KMS-11 (cell line): ENCODE measurements around the gene RPTOR.

ENCODE experiments used
- H2AFZ ChIP-seq: fragments of 200-600 bp; sonication (generic); 2 replicates; pipeline ENCODE4 v1.6.1; 2016; ENCODE audit warnings: antibody characterized with exemption, mixed run types, low read depth
- H3K27ac ChIP-seq: fragments of 200-600 bp; sonication (generic); 2 replicates; pipeline ENCODE4 v1.6.1; 2016; ENCODE audit warnings: mild to moderate bottlenecking, mixed run types
- H3K27me3 ChIP-seq: fragments of 200-600 bp; sonication (generic); 2 replicates; pipeline ENCODE4 v1.6.1; 2017; ENCODE audit warnings: mild to moderate bottlenecking, low read depth, mixed run types, moderate library complexity; ENCODE audit not compliant: insufficient read depth
- H3K36me3 ChIP-seq: fragments of 200-600 bp; sonication (generic); 2 replicates; pipeline ENCODE4 v1.6.1; 2017; ENCODE audit warnings: mild to moderate bottlenecking, mixed run types; ENCODE audit not compliant: insufficient read depth
- H3K4me1 ChIP-seq: fragments of 200-600 bp; sonication (generic); 2 replicates; pipeline ENCODE4 v1.6.1; 2016; ENCODE audit warnings: mild to moderate bottlenecking, low read depth, mixed run types; ENCODE audit not compliant: poor library complexity, severe bottlenecking
- H3K4me2 ChIP-seq: fragments of 200-600 bp; sonication (generic); 2 replicates; pipeline ENCODE4 v1.7.0; 2016; ENCODE audit warnings: mild to moderate bottlenecking, mixed run types
- H3K4me3 ChIP-seq: fragments of 200-600 bp; sonication (generic); IDR thresholded peaks from 2 replicates; pipeline ENCODE4 v1.6.1; 2017; ENCODE audit warnings: low read depth, low read length, mixed read lengths; ENCODE audit not compliant: insufficient read depth
- H3K79me2 ChIP-seq: fragments of 200-600 bp; sonication (generic); 2 replicates; pipeline ENCODE4 v1.6.1; 2016; ENCODE audit warnings: low read depth, mixed run types; ENCODE audit not compliant: insufficient read depth
- H3K9ac ChIP-seq: fragments of 200-600 bp; sonication (generic); 2 replicates; pipeline ENCODE4 v1.6.1; 2016; ENCODE audit warnings: mild to moderate bottlenecking, mixed run types
- H4K20me1 ChIP-seq: fragments of 200-600 bp; sonication (generic); 2 replicates; pipeline ENCODE4 v1.6.1; 2016; ENCODE audit warnings: mild to moderate bottlenecking, mixed run types; ENCODE audit not compliant: insufficient read depth
- TF ChIP-seq, protein P1 (sequence below): fragments of 200-600 bp; sonication (generic); conservative IDR thresholded peaks from 2 replicates; pipeline ENCODE4 v1.6.1; 2017; ENCODE audit warnings: low read depth, mild to moderate bottlenecking, antibody characterized with exemption, low read length, moderate library complexity, mixed read lengths

RPTOR gene

DNA sequence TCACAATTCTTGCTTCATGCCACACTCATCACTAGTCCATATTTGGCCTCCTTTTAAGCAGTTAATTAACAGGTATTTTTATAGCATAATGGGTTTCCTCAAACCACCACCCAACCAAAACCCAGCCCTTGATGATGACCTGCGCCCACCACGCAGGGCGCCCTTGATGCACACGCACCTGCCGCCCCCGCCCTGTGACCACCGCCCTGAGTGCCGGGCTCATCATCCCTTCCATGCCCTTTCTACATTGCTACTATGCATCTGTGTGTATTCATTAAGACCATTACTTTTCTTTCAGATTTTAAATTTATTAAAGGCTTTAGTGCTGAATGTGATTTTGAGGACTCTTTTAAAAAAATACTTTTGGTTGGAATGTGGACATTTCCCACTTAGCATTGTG lies 242.2 kb downstream of the RPTOR start:
- Histone ChIP-seq H4K20me1 (no peaks in the 10 kb centered on the region), H2AFZ (no peak overlapping the region), H3K36me3 (no peaks in the 10 kb centered on the region), H3K4me1 (no peaks in the 10 kb centered on the region), H3K27ac (no peak overlapping the region), H3K4me3 (no peak overlapping the region), H3K9ac (no peak overlapping the region), H3K4me2 (no peak overlapping the region), H3K27me3 (no peaks in the 10 kb centered on the region), H3K79me2 (no peaks in the 10 kb centered on the region)
- TF ChIP-seq, protein P1, sequence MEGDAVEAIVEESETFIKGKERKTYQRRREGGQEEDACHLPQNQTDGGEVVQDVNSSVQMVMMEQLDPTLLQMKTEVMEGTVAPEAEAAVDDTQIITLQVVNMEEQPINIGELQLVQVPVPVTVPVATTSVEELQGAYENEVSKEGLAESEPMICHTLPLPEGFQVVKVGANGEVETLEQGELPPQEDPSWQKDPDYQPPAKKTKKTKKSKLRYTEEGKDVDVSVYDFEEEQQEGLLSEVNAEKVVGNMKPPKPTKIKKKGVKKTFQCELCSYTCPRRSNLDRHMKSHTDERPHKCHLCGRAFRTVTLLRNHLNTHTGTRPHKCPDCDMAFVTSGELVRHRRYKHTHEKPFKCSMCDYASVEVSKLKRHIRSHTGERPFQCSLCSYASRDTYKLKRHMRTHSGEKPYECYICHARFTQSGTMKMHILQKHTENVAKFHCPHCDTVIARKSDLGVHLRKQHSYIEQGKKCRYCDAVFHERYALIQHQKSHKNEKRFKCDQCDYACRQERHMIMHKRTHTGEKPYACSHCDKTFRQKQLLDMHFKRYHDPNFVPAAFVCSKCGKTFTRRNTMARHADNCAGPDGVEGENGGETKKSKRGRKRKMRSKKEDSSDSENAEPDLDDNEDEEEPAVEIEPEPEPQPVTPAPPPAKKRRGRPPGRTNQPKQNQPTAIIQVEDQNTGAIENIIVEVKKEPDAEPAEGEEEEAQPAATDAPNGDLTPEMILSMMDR = no peak

DNA sequence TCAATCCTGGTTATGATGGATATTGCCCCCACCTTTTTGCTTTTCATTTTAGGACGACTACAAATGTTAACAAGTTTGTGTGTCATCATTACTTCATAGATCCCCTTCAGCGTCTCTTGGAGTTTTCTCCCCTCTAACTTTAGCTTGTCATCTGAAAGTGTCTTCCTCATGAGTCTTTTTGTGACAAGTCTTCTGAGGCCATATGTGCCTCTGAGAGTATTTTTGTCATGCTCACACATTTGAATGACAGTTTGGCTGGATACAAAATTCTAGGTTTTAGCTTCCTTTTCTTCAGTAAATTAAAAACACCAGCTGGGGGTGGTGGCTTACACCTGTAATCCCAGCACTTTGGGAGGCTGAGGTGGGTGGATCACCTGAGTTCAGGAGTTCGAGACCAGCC lies 243.2 kb downstream of the RPTOR start:
- H2AFZ ChIP-seq = no peak overlapping the region
- no peaks in the 10 kb centered on the region for H3K36me3 ChIP-seq
- no peaks in the 10 kb centered on the region for H3K79me2 ChIP-seq
- no peak overlapping the region for H3K4me2 ChIP-seq
- H3K4me3 ChIP-seq = no peak overlapping the region
- H3K27me3 ChIP-seq = no peaks in the 10 kb centered on the region
- H3K4me1 ChIP-seq = no peaks in the 10 kb centered on the region
- H3K27ac ChIP-seq = no peak overlapping the region
- H4K20me1 ChIP-seq = no peaks in the 10 kb centered on the region
- TF ChIP-seq, protein P1 = no peak
- no peak overlapping the region for H3K9ac ChIP-seq

DNA sequence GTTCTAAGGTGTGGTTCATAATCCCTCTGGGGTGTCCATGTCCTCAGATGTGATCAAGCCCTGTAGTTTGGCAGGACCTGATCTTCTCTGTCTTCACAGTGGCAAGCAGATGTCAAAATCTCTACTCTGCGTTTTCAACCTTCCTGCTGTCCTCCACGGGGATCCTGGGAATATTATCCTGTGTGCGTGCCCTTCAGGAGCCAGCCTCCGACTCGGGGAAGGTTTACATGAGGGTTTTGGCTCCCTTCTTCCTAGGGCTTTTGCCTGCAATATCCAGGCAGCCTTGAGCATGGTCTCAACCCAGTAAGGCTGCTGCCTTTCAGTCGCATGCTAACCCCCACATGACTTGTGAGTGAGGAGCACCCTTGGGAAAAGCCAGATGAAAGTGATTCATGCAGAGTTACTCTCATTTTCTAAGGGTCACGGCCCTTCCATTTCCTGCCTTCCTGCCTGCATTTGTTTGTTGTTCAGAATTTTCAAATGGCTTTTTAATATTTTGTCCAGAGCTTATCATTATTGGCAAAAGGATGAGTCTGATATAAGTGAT lies 244.8 kb downstream of the RPTOR start:
- H3K27ac ChIP-seq = no peak overlapping the region
- H3K79me2 ChIP-seq = no peaks in the 10 kb centered on the region
- no peak overlapping the region for H3K4me3 ChIP-seq
- no peaks in the 10 kb centered on the region for H3K36me3 ChIP-seq
- no peak overlapping the region for H3K4me2 ChIP-seq
- no peaks in the 10 kb centered on the region for H3K27me3 ChIP-seq
- no peak overlapping the region for H3K9ac ChIP-seq
- H4K20me1 ChIP-seq = no peaks in the 10 kb centered on the region
- TF ChIP-seq, protein P1 = no peak
- no peak overlapping the region for H2AFZ ChIP-seq
- H3K4me1 ChIP-seq = no peaks in the 10 kb centered on the region

DNA sequence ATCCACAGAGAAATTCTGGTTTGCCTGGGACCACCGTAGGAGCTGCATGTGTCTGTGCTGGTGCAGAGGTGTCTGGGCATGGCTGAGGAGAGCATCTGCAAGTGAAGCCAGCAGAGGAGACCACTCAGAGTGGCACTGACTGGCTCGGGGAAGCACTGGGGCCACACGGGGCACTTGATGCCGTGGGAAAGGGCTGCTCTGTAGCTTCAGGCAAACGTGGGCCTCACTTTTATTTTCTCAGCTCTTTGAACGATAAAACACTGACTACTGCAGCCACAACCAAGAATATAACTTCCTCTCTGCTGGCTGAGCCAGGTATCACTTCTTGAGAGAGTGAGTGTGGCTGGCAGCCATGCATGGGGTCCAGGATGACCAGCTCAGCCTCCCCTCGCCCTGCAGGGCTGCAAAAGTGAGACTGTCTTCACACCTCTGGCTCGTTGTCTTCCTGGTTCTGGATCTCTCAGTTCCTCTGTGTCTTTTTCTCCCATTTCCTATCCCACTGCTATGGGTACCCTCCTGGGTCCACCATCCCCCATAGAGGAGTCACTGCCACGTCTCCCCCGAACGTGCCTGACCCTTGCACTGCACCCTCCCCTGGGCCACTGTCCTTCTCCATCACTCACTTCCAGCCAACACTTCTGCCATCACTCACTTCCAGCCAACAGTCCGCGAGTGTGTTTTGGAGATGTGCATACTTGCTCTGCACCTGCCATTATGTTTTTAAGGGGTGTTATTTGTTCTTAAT lies 245.6 kb downstream of the RPTOR start:
- TF ChIP-seq, protein P1 = no peak
- H3K27ac ChIP-seq = no peak overlapping the region
- H3K9ac ChIP-seq = no peak overlapping the region
- H2AFZ ChIP-seq = no peak overlapping the region
- no peaks in the 10 kb centered on the region for H3K36me3 ChIP-seq
- no peaks in the 10 kb centered on the region for H3K27me3 ChIP-seq
- no peak overlapping the region for H3K4me2 ChIP-seq
- H3K4me1 ChIP-seq = no peaks in the 10 kb centered on the region
- no peaks in the 10 kb centered on the region for H3K79me2 ChIP-seq
- H3K4me3 ChIP-seq = no peak overlapping the region
- no peaks in the 10 kb centered on the region for H4K20me1 ChIP-seq
